ENCODE measurements around the gene HEATR5A.
"Not testable (repeated sequence)": the region's sequence is repeated elsewhere in the genome, so short reads cannot be mapped to it uniquely, and the experiment has no call there.

HEATR5A gene

GRCh38 chr14:31283578-31284252 lies 136.6 kb downstream of the HEATR5A start:
- no peak for DNase-seq (ENCODE audit: low read depth, low spot score)

GRCh38 chr14:31283153-31283552 lies 137.2 kb downstream of the HEATR5A start:
- DNase-seq (ENCODE audit: low read depth, low spot score): no peak

- DNase-seq (ENCODE audit: low read depth, low spot score): no peak
Observed at GRCh38 chr14:31280871-31281220, 139.5 kb downstream of the HEATR5A start.

GRCh38 chr14:31280132-31280870 lies 140.0 kb downstream of the HEATR5A start:
- DNase-seq (ENCODE audit: low read depth, low spot score): no peak

- no peak for DNase-seq (ENCODE audit: low read depth, low spot score)
Observed at GRCh38 chr14:31278883-31279282, 141.5 kb downstream of the HEATR5A start.

- no peak for DNase-seq (ENCODE audit: low read depth, low spot score)
Observed at GRCh38 chr14:31277085-31277484, 143.3 kb downstream of the HEATR5A start.

DNA sequence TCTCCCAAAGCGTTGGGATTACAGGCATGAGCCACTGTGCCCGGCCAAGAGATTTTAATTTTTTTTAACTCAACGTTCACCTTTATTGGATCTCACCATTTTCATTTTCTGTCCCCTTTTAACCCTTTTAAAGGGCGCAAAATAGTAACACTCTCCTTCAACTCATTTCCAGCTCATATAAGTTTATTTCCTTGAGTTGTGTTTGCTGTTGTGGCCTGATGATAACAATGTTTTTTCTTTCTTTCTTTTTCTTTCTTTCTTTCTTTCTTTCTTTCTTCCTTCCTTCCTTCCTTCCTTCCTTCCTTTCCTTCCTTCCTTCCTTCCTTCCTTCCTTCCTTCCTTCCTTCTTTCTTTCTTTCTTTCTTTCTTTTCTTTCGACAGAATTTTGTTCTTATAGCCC lies 143.9 kb downstream of the HEATR5A start:
- DNase-seq (ENCODE audit: low read depth, low spot score): not testable (repeated sequence)

DNA sequence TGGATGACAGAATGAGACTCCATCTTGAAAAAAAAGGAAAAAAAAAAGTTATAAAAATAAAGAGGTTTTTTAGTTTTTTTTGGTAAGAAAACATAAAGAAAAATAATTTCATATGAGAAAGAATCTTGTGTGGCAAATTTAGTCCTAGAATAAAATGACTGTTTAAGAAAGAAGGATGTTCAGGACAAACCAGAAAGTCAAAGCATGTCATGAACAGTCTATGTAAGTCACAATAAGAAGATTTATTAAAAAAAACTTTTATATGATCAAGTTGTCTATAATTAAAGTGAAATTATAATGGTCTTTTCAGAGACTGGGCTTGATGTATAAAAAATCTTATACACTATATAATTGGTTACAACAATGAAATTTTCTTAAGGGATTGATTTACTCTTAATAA lies 144.6 kb downstream of the HEATR5A start:
- no peak for DNase-seq (ENCODE audit: low read depth, low spot score)

DNA sequence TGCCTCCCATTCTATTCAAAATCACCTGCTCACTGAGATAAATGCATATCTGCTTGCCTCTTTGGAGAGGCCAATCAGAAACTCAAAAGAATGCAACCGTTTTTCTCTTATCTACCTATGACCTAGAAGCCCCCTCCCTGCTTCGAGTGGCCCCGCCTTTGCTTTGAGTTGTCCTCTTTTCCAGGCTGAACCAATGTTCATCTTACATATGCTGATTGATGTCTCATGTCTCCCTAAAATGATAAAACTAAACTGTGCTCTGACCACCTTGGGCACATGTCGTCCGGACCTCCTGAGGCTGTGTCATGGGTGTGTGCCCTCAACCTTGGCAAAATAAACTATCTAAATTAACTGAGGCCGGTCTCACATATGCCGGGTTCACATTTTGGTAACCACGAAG lies 148.7 kb downstream of the HEATR5A start:
- DNase-seq (ENCODE audit: low read depth, low spot score): no peak

DNA sequence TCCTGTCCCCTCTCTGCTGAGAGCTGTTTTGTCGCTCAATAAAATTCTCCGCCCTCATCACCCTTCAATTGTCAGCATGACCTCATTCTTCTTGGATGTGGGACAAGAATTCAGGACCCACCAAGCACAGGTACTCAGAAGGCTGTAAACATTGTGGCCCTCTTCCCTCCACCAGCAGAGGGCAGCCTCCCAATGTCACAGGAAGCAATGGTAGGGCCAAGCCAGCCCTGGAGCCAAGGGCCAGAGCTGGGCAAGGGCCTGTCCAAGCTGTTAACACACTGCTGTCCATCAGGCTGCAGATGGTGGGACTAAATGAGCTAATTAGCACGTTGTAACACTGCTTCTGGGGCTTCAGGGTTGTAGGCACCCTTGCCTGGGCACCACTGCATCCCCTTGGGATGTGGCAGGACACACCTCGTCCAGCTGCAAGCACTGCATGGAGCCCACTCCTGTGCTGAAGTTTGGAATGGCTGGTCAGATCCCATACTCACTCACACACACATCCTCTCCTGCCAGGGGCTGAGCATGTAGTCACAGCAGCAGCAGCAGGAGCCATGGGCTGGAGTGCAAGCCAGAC lies 150.1 kb downstream of the HEATR5A start:
- peak; percentile 10 for DNase-seq (ENCODE audit: low read depth, low spot score)

DNA sequence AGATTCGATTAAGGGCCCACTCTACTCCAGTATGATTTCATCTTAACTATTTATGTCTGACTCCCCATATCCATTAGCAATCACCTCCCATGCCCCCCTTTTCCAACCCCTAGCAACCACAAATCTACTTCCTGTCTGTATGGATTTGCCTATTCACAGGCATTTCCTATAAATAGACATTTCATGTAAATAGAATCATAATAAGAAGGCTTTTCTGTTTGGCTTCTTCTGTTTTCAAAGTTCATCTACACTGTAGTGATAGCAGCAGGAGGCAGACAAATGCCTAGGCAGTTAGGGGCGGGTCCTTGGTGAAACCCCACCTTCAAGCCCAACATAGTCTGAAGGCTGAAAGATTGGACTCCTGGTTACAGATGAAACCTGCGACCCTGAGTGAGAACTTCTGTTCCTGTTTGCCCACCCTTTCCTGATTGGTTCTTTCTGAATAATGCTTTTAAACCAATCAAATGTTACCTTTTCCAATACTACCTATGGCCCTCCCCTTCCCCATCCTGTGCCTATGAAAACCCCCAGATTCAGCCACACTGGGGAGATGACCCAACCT lies 150.6 kb downstream of the HEATR5A start:
- DNase-seq (ENCODE audit: low read depth, low spot score): no peak

- DNase-seq (ENCODE audit: low read depth, low spot score): no peak
Observed at GRCh38 chr14:31268216-31268615, 152.1 kb downstream of the HEATR5A start.

DNA sequence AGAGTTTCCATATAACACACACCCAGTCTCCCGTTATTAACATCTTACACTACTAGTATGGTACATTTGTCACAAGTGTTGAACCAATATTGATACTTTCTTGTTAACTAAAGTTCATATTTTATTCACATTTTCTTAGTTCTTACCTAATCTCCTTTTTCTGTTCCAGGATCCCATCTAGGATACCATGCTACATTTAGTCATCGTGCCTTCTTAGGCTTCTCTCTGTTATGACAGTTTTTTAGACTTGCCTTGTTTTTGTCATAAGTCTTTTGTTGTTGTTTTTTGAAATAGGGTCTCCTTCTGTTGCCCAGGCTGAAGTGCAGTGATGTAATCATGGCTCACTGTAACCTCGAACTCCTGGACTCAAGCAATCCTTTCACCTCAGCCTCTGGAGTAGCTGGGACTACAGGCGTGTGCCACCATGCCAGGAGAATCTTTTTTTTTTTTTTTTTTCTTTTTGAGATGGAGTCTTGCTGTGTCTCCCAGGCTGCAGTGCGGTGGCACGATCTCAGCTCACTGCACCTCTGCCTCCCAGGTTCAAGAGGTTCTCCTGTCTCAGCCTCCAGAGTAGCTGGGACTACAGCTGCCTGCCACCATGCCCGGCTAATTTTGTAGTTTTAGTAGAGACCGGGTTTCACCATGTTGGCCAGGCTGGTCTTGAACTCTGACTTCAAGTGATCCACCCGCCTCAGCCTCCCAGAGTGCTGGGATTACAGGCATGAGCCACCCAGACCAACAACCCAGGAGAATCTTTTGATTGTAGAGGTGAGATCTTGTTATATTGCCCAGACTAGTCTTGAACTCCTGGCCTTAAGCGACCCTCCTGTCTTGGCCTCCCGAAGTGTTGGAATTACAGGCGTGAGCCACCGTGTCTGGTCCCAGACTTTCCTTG lies 153.7 kb downstream of the HEATR5A start:
- no peak for DNase-seq (ENCODE audit: low read depth, low spot score)

DNA sequence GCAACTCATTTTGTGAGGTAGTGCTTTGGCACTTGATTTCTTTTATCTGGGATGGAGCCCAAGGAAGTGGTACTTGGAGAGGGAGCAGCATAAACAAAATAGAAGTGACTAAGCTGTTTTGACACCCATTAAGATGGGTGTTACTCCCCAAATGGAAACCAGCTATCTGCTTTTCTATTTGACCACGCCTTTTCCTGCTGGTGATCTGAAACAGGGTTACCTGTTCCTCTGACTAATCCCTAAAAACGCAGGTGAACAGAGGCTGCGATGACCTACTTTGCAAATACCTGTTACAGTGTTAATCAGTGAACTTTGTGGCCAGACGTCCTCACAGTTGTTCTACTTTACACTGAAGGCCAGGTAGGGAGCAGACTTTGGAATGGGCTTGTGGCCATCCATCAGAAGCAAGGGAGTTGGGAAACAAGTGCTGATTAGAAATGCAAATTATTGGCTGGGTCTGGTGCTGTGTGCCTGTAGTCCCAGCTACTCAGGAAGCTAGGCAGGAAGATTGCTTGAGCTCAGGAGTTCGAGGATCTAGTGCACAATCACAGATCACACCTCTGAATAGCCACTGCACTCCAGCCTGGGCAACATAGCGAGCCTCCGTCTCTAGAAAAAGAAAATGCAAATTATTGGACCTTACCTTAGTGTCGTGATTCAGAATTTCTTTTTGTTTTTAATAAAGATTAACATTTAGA lies 154.5 kb downstream of the HEATR5A start:
- peak; percentile 13 for DNase-seq (ENCODE audit: low read depth, low spot score)

DNA sequence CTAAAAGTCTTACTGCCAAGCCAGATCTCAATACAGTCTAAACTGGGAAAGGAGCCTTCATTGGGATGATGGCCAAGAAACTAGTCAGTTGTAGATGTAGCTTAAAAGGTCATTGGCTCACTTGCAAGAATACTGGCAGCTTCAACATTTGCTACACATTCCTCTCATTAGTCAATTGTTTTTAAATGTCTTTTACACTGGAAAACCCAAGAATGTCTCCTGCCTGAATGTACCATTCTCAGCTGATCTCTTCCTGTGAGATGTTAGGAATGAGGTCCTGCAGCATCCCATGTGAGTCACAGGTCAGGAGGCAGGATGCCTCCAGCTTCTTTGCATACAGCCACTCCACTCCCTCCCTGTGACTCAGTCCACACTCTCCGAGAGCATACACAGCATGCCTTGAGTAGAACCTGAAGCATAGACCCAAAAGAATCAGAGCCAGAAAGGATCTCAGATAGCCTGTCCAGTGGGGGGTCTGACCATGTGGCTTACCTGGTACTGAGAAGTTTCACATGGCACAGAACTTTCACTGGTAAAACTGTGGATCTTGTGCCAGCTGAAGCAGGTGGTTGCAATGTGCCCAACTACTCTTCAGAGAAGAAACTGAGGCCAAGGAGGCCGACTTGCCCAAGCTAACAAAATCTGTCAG lies 156.7 kb downstream of the HEATR5A start:
- DNase-seq (ENCODE audit: low read depth, low spot score): peak; percentile 15

DNA sequence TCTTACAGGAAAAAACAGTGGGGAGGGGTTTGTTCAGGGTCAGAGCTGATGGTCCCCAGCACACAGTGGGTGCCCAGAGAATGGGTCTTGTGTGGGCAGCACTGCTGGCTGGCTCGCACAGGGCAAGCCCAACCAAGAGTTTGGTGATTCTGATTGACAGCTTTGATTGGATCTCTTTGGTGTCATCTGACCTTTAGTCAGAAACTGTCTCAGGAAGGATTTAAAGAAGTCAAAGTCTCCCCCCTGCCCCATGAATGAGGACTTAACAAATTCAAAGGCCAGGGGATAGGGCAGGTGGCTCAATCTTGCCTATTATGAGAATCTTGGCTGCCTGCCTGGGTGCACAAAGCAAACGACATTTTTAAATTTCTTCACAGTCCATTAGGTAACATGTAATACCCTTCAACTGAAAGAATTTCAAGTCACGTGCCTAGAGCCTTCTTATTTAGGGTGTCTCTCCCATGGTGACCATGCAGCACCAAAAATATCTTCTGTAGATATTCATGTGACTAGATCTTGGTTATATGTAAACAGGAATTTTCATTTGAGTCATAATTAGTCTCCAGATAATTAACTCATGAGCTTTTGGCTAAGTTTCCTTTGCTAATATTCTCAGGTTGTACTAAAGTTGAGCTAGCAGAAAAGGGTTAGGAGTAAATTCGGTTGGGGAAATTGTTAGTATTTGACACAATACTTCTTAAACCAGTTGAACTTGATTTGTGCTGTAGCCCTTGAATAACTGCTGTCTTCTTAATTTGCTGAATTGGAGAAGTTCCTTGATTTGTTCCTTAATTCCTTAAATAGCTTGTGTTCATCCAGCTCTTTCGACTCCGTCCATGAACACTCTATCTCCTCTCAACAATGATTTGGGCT lies 158.3 kb downstream of the HEATR5A start:
- peak; percentile 32 for DNase-seq (ENCODE audit: low read depth, low spot score)

DNA sequence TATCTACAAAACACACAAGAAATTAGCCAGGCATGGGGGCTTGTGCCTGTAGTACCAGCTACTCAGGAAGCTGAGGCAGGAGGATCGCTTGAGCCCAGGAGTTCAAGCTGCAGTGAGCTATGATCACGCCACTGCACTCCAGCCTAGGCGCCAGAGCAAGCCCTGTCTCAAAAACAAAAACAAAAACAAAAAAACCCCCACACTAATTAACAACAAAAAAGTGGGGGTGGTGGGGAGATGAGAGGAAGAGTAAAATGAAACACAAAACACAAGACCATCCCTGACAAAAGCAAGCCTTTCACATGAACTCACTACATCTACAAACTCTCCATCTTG lies 158.9 kb downstream of the HEATR5A start:
- no peak for DNase-seq (ENCODE audit: low read depth, low spot score)

GRCh38 chr14:31259040-31259435 lies 161.3 kb downstream of the HEATR5A start:
- not testable (repeated sequence) for DNase-seq (ENCODE audit: low read depth, low spot score)

DNA sequence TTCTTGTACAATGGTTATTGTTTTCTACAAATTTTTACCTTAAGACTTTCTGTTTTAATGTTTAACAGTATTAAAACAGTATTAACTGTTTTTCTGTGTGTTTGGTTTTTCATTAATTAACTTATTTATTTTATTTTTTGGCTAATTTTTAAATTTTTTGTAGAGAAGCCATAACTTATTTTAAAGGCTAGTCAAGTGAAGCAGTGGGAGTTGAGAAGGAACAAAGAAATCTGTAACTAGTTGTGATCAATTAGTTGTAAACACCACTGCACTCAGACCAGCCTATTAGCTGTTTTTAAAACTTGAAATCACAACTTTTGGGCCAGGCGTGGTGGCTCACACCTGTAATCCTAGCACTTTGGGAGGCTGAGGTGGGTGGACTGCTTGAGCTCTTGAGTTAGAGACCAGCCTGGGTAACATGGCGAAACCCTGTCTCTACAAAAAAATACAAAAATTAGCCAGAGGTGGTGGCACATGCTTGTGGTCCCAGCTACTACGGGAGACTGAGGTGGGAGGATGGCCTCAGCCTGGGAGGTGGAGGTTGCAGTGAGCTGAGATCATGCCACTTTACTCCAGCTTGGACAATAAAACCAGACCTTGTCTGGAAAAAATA lies 161.8 kb downstream of the HEATR5A start:
- DNase-seq (ENCODE audit: low read depth, low spot score): no peak

Measured in ELF-1 (cell line).